HL-60 (cell line): ENCODE data around the gene AGAP1.

ENCODE experiments used
- DNase-seq, 2 experiments: peaks; one replicate each; pipeline ENCODE4 v3.0.0-alpha.2; 2010 to 2020; ENCODE audit warnings: low read depth in 1 of 2, low spot score in 1 of 2
- H3K27ac ChIP-seq: fragments of 250-450 bp; sonication (Bioruptor Pico); replicated peaks from 2 replicates; pipeline ENCODE4 v1.5.1; 2020; ENCODE audit warnings: mild to moderate bottlenecking, moderate library complexity
- H3K27me3 ChIP-seq: fragments of 250-450 bp; sonication (Bioruptor Pico); 2 replicates; pipeline ENCODE4 v1.5.1; 2021; ENCODE audit warnings: mild to moderate bottlenecking, moderate library complexity; ENCODE audit not compliant: insufficient read depth, poor library complexity, severe bottlenecking
- H3K4me3 ChIP-seq: replicated peaks from 2 replicates; pipeline ENCODE4 v1.5.1; 2011; ENCODE audit warnings: mild to moderate bottlenecking, control low read depth, low read length; ENCODE audit not compliant: insufficient read depth
- CTCF ChIP-seq: IDR thresholded peaks from one replicate; pipeline ENCODE4 v1.5.1; 2011; ENCODE audit warnings: low read length, control low read depth, inconsistent platforms; ENCODE audit not compliant: insufficient read depth
- GABPA ChIP-seq: IDR thresholded peaks from 2 replicates; pipeline ENCODE4 v1.6.1; 2012; ENCODE audit warnings: low read depth
- POLR2AphosphoS5 ChIP-seq: IDR thresholded peaks from 2 replicates; pipeline ENCODE4 v1.6.1; 2012; ENCODE audit warnings: low read depth
- REST ChIP-seq: IDR thresholded peaks from 2 replicates; pipeline ENCODE4 v1.6.1; 2012; ENCODE audit warnings: low read depth; ENCODE audit not compliant: insufficient replicate concordance
- SPI1 ChIP-seq: IDR thresholded peaks from 2 replicates; pipeline ENCODE4 v1.6.1; 2012; ENCODE audit warnings: low read depth, mild to moderate bottlenecking, borderline replicate concordance

The AGAP1 gene

DNA sequence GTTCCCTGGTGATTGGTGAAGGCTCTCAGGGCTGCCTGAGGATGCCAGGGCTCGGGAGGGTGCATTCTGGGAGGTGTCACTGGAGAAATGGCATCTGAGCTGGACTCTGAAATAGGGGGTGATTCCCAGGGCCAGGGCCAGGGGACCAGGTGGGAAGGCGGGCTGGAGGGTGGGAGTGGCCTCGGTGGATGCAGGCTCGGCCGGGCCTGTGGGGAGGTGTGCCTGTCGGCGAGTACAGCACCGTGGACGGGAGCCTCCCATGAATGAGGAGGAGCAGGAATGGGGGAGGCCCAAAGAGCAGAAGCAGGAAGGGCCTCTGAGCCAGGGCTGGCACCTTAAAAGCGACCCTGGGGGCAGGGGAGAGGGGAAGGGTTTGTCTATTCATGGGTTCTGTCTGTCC is 557.5 kb downstream of the AGAP1 start:
- H3K4me3 ChIP-seq = no peak overlapping the region
- H3K27ac ChIP-seq = no peak overlapping the region
- TF ChIP-seq CTCF (no peak), POLR2AphosphoS5 (no peak)
- peaks cover 2% of the 10 kb centered on the region for H3K27me3 ChIP-seq
- no peak for DNase-seq

GRCh38 chr2:236051806-236052205 is 558.0 kb downstream of the AGAP1 start:
- Histone ChIP-seq H3K27me3 (peaks cover 2% of the 10 kb centered on the region), H3K27ac (no peak overlapping the region), H3K4me3 (no peak overlapping the region)
- TF ChIP-seq REST (no peak), POLR2AphosphoS5 (no peak), SPI1 (no peak), GABPA (no peak), CTCF (no peak)
- no peak for DNase-seq

- no peak overlapping the region for H3K4me3 ChIP-seq
- H3K27ac ChIP-seq = no peak overlapping the region
- no peak for DNase-seq
- no peak for TF ChIP-seq GABPA
- no peak for TF ChIP-seq REST
- TF ChIP-seq CTCF = no peak
- TF ChIP-seq SPI1 = no peak
- TF ChIP-seq POLR2AphosphoS5 = no peak
- peaks cover 2% of the 10 kb centered on the region for H3K27me3 ChIP-seq
These were observed 558.4 kb downstream of the AGAP1 start for GRCh38 chr2:236052206-236052605.

GRCh38 chr2:236052926-236053821 is 559.3 kb downstream of the AGAP1 start:
- no peak overlapping the region for H3K27ac ChIP-seq
- no peak for TF ChIP-seq GABPA
- TF ChIP-seq CTCF = no peak
- TF ChIP-seq SPI1 = no peak
- no peak for TF ChIP-seq REST
- no peak for TF ChIP-seq POLR2AphosphoS5
- H3K27me3 ChIP-seq = peaks cover 2% of the 10 kb centered on the region
- no peak for DNase-seq
- no peak overlapping the region for H3K4me3 ChIP-seq
